Natural killer cell (primary cell): ENCODE data around the gene CNIH4. TPM values are rescaled to one million over a fixed set of nuclear protein-coding genes. Genes with fewer than 3 reads are reported as not detected.
"Not testable (repeated sequence)": the region's sequence is repeated elsewhere in the genome, so short reads cannot be mapped to it uniquely, and the experiment has no call there.

Source experiments
- ATAC-seq, 3 donors: fragments of 150-1000 bp in 2 of 3; fragments of 200-7000 bp in 1 of 3; cut with Tn5 transposase; 1 replicate in 1 of 3; 2 replicates in 2 of 3; pipeline ENCODE4 v1.10.0; 2021; ENCODE audit warnings: mild to moderate bottlenecking in 2 of 3, moderate library complexity in 2 of 3
- DNase-seq, 2 donors: peaks; one replicate each; pipeline versions ENCODE4 v3.0.0 to v3.0.0-alpha.2; 2013 to 2021; ENCODE audit warnings: mixed read lengths in 1 of 2
- H3K27ac ChIP-seq: one replicate; pipeline ENCODE4 v1.5.1; 2013; ENCODE audit warnings: mild to moderate bottlenecking, low read length
- H3K27me3 ChIP-seq: one replicate; pipeline ENCODE4 v1.6.1; 2013; ENCODE audit warnings: low read length; ENCODE audit not compliant: control insufficient read depth, insufficient read depth
- H3K36me3 ChIP-seq: one replicate; pipeline ENCODE4 v1.6.1; 2013; ENCODE audit warnings: low read length; ENCODE audit not compliant: control insufficient read depth, insufficient read depth
- H3K4me1 ChIP-seq: one replicate; pipeline ENCODE4 v1.6.1; 2013; ENCODE audit warnings: low read length; ENCODE audit not compliant: control insufficient read depth, insufficient read depth
- H3K4me3 ChIP-seq: one replicate; pipeline ENCODE4 v1.5.1; 2013; ENCODE audit warnings: low read length
- H3K9me3 ChIP-seq: one replicate; pipeline ENCODE4 v1.6.1; 2013; ENCODE audit warnings: low read length; ENCODE audit not compliant: control insufficient read depth, insufficient read depth
- H3K27ac Mint-ChIP-seq, 2 donors: one replicate each; pipeline ENCODE4 v1.8.0; 2022; ENCODE audit warnings: mild to moderate bottlenecking in 2 of 2, mixed read lengths in 2 of 2, moderate library complexity in 1 of 2
- H3K27me3 Mint-ChIP-seq, 2 donors: one replicate each; pipeline ENCODE4 v1.8.0; 2022; ENCODE audit warnings: low read depth in 2 of 2, mixed read lengths in 2 of 2
- H3K36me3 Mint-ChIP-seq: one replicate; pipeline ENCODE4 v1.8.0; 2022; ENCODE audit warnings: mixed read lengths
- H3K4me1 Mint-ChIP-seq, 2 donors: one replicate each; pipeline ENCODE4 v1.8.0; 2022; ENCODE audit warnings: mixed read lengths in 2 of 2
- H3K4me3 Mint-ChIP-seq: one replicate; pipeline ENCODE4 v1.8.0; 2022; ENCODE audit warnings: mild to moderate bottlenecking, moderate library complexity, mixed read lengths
- H3K9me3 Mint-ChIP-seq, 2 donors: one replicate each; pipeline ENCODE4 v1.8.0; 2022; ENCODE audit warnings: mixed read lengths in 2 of 2
- CTCF ChIP-seq: fragments of 200-600 bp; IDR thresholded peaks from one replicate; pipeline ENCODE4 v1.8.0; 2022; ENCODE audit warnings: antibody characterized with exemption
- WGBS: methylation state at CpG from one replicate; pipeline ENCODE4 v1.1.7; 2013; ENCODE audit warnings: missing lambda C conversion rate; ENCODE audit not compliant: insufficient coverage; 5-methylcytosine and 5-hydroxymethylcytosine counted together
- intact Hi-C: fragments of 100-400 bp; cut with micrococcal nuclease; formaldehyde crosslinking; loops from one replicate; pipeline ENCODE4 v1.14.2; 2022
- total RNA-seq, 4 donors: library from RNA; stranded (reverse); fragments of 120-200 nt in 1 of 4; gene quantifications; one replicate each; pipeline versions ENCODE4 v1.2.3 to v1.2.4, GENCODE V29; 2013 to 2022

The CNIH4 gene
- total RNA-seq, 3 donors from 2014 or later (not counting 1 experiment from before 2014, with no cell fraction given), result 20.4 to 32.4 (median 27.3) TPM

- peaks cover 12 to 15% of the 10 kb centered on the region in 2 donors for H3K4me1 Mint-ChIP-seq
- Histone ChIP-seq H3K36me3 (no peaks in the 10 kb centered on the region), H3K4me1 (peaks cover 6% of the 10 kb centered on the region), H3K9me3 (peaks cover 2% of the 10 kb centered on the region), H3K27ac (no peak overlapping the region), H3K4me3 (no peak overlapping the region), H3K27me3 (peaks cover 4% of the 10 kb centered on the region)
- peaks cover 0 to 12% of the 10 kb centered on the region in 2 donors for H3K27me3 Mint-ChIP-seq
- no peak overlapping the region for H3K27ac Mint-ChIP-seq
- WGBS, result 86% methylated on average over 4 of the region's 4 CpGs
- intact Hi-C loops, result no loop called here
- no peak for DNase-seq
- H3K9me3 Mint-ChIP-seq, result no peaks in the 10 kb centered on the region
- peaks cover 6% of the 10 kb centered on the region for H3K36me3 Mint-ChIP-seq
- ATAC-seq, result no peak
- no peak for TF ChIP-seq CTCF
- H3K4me3 Mint-ChIP-seq, result no peak overlapping the region
Measured at GRCh38 chr1:224338150-224338838, 18.4 kb upstream of the CNIH4 start.

DNA sequence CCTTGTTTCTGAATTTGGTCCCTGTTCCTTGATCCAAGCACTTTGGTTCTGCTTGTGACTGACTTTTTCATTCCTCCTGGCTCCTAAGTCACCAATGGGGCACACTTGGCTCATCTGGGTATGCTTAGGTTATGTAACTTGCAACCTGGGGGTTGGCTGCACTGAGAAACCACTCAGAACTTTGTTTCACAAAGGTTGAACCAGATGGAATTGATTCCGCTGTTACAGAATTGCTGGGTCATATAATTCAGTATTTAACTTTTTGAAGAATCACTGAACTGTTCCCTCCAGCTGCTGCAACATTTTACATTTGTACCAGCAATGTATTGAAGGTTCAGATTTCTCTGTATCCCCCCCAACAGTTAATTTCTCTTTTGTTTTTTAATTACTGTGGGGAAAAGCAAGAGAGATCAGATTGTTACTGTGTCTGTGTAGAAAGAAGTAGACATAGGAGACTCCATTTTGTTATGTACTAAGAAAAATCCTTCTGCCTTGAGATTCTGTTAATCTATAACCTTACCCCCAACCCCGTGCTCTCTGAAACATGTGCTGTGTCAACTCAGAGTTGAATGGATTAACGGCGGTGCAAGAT, 17.1 kb upstream of the CNIH4 start:
- H3K36me3 Mint-ChIP-seq, result peaks cover 11% of the 10 kb centered on the region
- no peak for TF ChIP-seq CTCF
- H3K27ac Mint-ChIP-seq, result no peak overlapping the region
- H3K36me3 ChIP-seq, result no peaks in the 10 kb centered on the region
- DNase-seq (no peak), ATAC-seq (no peak)
- WGBS, result 100% methylated on average over 1 of the region's 4 CpGs
- no peak overlapping the region for H3K4me3 ChIP-seq
- H3K4me1 ChIP-seq, result peaks cover 6% of the 10 kb centered on the region
- peaks cover 14% of the 10 kb centered on the region for H3K9me3 ChIP-seq
- H3K27me3 Mint-ChIP-seq, result peaks cover 0 to 12% of the 10 kb centered on the region in 2 donors
- H3K4me3 Mint-ChIP-seq, result no peak overlapping the region
- peaks cover 4% of the 10 kb centered on the region for H3K27me3 ChIP-seq
- H3K9me3 Mint-ChIP-seq, result peaks cover 0 to 3% of the 10 kb centered on the region in 2 donors
- peaks cover 0 to 5% of the 10 kb centered on the region in 2 donors for H3K4me1 Mint-ChIP-seq
- intact Hi-C loops, result no loop called here
- H3K27ac ChIP-seq, result no peak overlapping the region

DNA sequence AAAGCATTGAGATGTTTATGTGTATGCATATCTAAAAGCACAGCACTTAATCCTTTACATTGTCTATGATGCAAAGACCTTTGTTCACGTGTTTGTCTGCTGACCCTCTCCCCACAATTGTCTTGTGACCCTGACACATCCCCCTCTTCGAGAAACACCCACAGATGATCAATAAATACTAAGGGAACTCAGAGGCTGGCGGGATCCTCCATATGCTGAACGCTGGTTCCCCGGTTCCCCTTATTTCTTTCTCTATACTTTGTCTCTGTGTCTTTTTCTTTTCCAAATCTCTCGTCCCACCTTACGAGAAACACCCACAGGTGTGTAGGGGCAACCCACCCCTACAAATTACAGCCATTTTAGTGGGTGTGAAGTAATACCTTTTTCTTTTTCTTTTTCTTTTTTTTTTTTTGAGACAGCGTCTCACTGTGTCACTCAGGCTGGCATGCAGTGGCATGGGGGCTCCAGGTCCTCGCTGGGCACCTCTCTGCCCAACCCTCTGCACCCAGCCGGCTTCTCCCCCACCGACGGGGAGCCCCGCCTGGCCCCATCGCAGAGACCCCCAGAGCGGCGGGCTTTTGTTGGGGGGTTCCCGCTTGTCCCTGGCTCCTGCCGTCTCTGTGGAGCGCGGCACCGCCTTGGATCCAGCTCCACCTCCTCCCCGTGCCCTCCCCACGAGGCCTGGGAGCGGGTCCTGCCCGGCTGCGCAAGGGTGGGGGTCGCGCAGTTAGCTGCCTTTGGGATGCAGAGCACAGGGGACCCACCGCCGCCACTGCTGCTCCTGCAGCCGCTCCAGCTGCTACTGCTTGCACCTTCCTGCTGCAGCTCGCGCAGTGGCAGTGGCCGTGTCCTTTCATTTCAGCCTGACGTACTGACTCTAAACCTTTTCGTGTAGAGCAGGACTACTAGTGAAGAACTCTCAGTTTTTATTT, 16.0 kb upstream of the CNIH4 start:
- WGBS, result 8% methylated on average over 27 of the region's 36 CpGs
- H3K27ac Mint-ChIP-seq, intact Hi-C loops, H3K27me3 ChIP-seq, H3K4me1 ChIP-seq, H3K9me3 Mint-ChIP-seq, H3K4me1 Mint-ChIP-seq, H3K27ac ChIP-seq, H3K36me3 ChIP-seq: not testable (repeated sequence)
- Histone ChIP-seq H3K9me3 (peaks cover 16% of the 10 kb centered on the region), H3K4me3 (peak overlapping the region; percentile 37)
- DNase-seq, result peak in 1 of 2 donors; percentile 62
- peak overlapping the region; percentile 59 for H3K4me3 Mint-ChIP-seq
- H3K36me3 Mint-ChIP-seq, result peaks cover 11% of the 10 kb centered on the region
- peak; percentile 61 to 78 (median 76) for ATAC-seq
- H3K27me3 Mint-ChIP-seq, result peaks cover 0 to 12% of the 10 kb centered on the region in 2 donors

GRCh38 chr1:224343679-224344078, 13.0 kb upstream of the CNIH4 start:
- no peak overlapping the region for H3K27ac ChIP-seq
- 48% methylated on average over 3 of the region's 3 CpGs for WGBS
- H3K36me3 ChIP-seq, result no peaks in the 10 kb centered on the region
- ATAC-seq (no peak), DNase-seq (no peak)
- H3K4me1 ChIP-seq, result peaks cover 6% of the 10 kb centered on the region
- intact Hi-C loops, result no loop called here
- Mint-ChIP-seq H3K9me3 (peaks cover 0 to 3% of the 10 kb centered on the region in 2 donors), H3K36me3 (peaks cover 11% of the 10 kb centered on the region), H3K27me3 (peaks cover 0 to 10% of the 10 kb centered on the region in 2 donors), H3K4me1 (peaks cover 0 to 5% of the 10 kb centered on the region in 2 donors), H3K27ac (no peak overlapping the region), H3K4me3 (no peak overlapping the region)
- H3K27me3 ChIP-seq, result peaks cover 4% of the 10 kb centered on the region
- TF ChIP-seq CTCF, result no peak
- no peak overlapping the region for H3K4me3 ChIP-seq
- H3K9me3 ChIP-seq, result peaks cover 16% of the 10 kb centered on the region
